ENCODE measurements around the gene ZBTB7C. TPM values are rescaled to one million over a fixed set of nuclear protein-coding genes. Genes with fewer than 3 reads are reported as not detected.

ZBTB7C gene
- total and polyA plus RNA-seq, 9 of the 15 experiments (the other 6 are each of a cell fraction or from before 2014, with no cell fraction given), result not detected

DNA sequence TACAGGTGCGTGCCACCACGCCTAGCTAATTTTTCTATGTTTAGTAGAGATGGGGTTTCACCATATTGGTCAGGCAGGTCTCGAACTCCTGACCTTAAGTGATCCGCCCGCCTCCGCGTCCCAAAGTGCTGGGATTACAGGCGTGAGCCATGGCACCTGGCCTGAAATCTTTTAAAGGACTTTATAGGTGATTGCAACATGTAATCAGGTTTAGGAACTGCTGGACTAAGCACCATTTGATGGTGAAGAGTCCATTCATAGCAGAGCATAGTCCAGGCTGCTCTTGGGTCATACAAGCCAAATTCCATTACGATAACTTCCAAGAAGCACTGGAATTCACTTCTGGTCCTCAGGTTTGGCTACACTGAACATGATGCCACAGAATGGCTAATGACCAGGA lies 278.1 kb downstream of the ZBTB7C start:
- POLR2A ChIA-PET, result interaction anchor here (0.6 kb wide), 1 partner anchor 220 kb away, joined by 3 read pairs; no protein-coding TSS in a partner anchor
- Histone ChIP-seq H3K79me2 (ENCODE audit: control insufficient read depth, insufficient read depth, low read length) (no peaks in the 10 kb centered on the region), H3K36me3 (ENCODE audit: control insufficient read depth, insufficient read depth, low read length) (no peaks in the 10 kb centered on the region), H3K27me3 (ENCODE audit: control insufficient read depth in 2 of 2, insufficient read depth in 2 of 2, low read length in 2 of 2) (peaks cover 6 to 26% of the 10 kb centered on the region in 2 experiments; a peak in 3 of 5 replicates), H2AFZ (ENCODE audit: low read depth, low read length) (no peak overlapping the region), H3K4me3 (no peak overlapping the region), H3K27ac (ENCODE audit: extremely low read depth, low read depth, low read length) (no peak overlapping the region), H3K4me1 (replicated peaks in 1 of 2; ENCODE audit: control insufficient read depth in 2 of 2, insufficient read depth in 2 of 2, low read length in 2 of 2) (no peaks in the 10 kb centered on the region), H3K9ac (ENCODE audit: insufficient read depth in 1 of 2, low read depth in 2 of 2, low read length in 2 of 2) (no peak overlapping the region), H3K9me1 (ENCODE audit: control insufficient read depth, insufficient read depth, low read length) (no peaks in the 10 kb centered on the region), H3K9me3 (replicated peaks; ENCODE audit: control insufficient read depth, insufficient read depth, low read depth, low read length) (no peaks in the 10 kb centered on the region), H4K20me1 (replicated peaks; ENCODE audit: control insufficient read depth, insufficient read depth, low read length) (no peaks in the 10 kb centered on the region), H3K4me2 (ENCODE audit: insufficient read depth, low read length) (no peak overlapping the region)
- no peak for FAIRE-seq
- WGBS (ENCODE audit: insufficient coverage, low coverage, missing lambda C conversion rate), result 4% methylated on average over 8 of the region's 9 CpGs
- in situ Hi-C loops (cut with MboI), result no loop called here
- no peak for DNase-seq (ENCODE audit: extremely low read depth in 1 of 4, low spot score in 3 of 4)
- BruUV-seq (replicated peaks), result no TSS peak
- CTCF ChIA-PET (ENCODE audit: low intra/inter-chr PET ratio), result no interaction called here
- intact Hi-C loops (cut with micrococcal nuclease), result no loop called here
- ATAC-seq, result no peak
- no peak for TF ChIP-seq ETV6 (IDR thresholded peaks at IDR 0.05; ENCODE audit: borderline replicate concordance in 1 of 2, low read depth in 2 of 2, low read length in 1 of 2)
- no peak for TF ChIP-seq ETV6 (CRISPR knock-in tag; IDR thresholded peaks at IDR 0.05; ENCODE audit: borderline replicate concordance)
- TF ChIP-seq GABPA (tag; conservative IDR thresholded peaks at IDR 0.05; ENCODE audit: low read depth), result no peak
- no peak for TF ChIP-seq SREBF2 (CRISPR knock-in tag; IDR thresholded peaks at IDR 0.05)
- TF ChIP-seq TSC22D4 (tag; IDR thresholded peaks at IDR 0.05), result no peak
- TF ChIP-seq KAT8 (IDR thresholded peaks at IDR 0.05; ENCODE audit: low read depth), result no peak
- TF ChIP-seq ZSCAN32 (CRISPR knock-in tag; IDR thresholded peaks at IDR 0.05), result no peak
- TF ChIP-seq, protein P1, sequence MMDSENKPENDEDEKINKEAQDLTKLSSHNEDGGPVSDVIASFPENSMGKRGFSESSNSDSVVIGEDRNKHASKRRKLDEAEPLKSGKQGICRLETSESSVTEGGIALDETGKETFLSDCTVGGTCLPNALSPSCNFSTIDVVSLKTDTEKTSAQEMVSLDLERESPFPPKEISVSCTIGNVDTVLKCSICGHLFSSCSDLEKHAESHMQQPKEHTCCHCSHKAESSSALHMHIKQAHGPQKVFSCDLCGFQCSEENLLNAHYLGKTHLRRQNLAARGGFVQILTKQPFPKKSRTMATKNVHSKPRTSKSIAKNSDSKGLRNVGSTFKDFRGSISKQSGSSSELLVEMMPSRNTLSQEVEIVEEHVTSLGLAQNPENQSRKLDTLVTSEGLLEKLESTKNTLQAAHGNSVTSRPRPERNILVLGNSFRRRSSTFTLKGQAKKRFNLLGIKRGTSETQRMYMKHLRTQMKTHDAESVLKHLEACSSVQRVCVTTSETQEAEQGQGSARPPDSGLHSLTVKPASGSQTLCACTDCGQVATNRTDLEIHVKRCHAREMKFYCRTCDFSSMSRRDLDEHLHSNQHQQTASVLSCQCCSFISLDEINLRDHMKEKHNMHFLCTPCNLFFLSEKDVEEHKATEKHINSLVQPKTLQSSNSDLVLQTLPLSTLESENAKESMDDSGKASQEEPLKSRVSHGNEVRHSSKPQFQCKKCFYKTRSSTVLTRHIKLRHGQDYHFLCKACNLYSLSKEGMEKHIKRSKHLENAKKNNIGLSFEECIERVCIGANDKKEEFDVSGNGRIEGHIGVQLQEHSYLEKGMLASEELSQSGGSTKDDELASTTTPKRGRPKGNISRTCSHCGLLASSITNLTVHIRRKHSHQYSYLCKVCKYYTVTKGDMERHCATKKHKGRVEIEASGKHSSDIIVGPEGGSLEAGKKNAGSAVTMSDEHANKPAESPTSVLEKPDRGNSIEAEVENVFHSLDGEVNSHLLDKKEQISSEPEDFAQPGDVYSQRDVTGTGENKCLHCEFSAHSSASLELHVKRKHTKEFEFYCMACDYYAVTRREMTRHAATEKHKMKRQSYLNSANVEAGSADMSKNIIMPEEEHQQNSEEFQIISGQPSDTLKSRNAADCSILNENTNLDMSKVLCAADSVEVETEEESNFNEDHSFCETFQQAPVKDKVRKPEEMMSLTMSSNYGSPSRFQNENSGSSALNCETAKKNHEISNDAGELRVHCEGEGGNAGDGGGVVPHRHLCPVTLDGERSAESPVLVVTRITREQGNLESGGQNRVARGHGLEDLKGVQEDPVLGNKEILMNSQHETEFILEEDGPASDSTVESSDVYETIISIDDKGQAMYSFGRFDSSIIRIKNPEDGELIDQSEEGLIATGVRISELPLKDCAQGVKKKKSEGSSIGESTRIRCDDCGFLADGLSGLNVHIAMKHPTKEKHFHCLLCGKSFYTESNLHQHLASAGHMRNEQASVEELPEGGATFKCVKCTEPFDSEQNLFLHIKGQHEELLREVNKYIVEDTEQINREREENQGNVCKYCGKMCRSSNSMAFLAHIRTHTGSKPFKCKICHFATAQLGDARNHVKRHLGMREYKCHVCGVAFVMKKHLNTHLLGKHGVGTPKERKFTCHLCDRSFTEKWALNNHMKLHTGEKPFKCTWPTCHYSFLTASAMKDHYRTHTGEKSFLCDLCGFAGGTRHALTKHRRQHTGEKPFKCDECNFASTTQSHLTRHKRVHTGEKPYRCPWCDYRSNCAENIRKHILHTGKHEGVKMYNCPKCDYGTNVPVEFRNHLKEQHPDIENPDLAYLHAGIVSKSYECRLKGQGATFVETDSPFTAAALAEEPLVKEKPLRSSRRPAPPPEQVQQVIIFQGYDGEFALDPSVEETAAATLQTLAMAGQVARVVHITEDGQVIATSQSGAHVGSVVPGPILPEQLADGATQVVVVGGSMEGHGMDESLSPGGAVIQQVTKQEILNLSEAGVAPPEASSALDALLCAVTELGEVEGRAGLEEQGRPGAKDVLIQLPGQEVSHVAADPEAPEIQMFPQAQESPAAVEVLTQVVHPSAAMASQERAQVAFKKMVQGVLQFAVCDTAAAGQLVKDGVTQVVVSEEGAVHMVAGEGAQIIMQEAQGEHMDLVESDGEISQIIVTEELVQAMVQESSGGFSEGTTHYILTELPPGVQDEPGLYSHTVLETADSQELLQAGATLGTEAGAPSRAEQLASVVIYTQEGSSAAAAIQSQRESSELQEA (IDR thresholded peaks at IDR 0.05; ENCODE audit: low read depth), result no peak
- TF ChIP-seq KDM2B (CRISPR knock-in tag; IDR thresholded peaks at IDR 0.05), result no peak
- TF ChIP-seq ZNF584 (CRISPR knock-in tag; IDR thresholded peaks at IDR 0.05; ENCODE audit: low read depth), result no peak
- TF ChIP-seq MAFF (IDR thresholded peaks at IDR 0.05; ENCODE audit: low read length), result no peak
- no peak for TF ChIP-seq ZNF174 (CRISPR knock-in tag; IDR thresholded peaks at IDR 0.05)
- no peak for TF ChIP-seq RFX7 (CRISPR knock-in tag; IDR thresholded peaks at IDR 0.05)
- TF ChIP-seq, protein P2, sequence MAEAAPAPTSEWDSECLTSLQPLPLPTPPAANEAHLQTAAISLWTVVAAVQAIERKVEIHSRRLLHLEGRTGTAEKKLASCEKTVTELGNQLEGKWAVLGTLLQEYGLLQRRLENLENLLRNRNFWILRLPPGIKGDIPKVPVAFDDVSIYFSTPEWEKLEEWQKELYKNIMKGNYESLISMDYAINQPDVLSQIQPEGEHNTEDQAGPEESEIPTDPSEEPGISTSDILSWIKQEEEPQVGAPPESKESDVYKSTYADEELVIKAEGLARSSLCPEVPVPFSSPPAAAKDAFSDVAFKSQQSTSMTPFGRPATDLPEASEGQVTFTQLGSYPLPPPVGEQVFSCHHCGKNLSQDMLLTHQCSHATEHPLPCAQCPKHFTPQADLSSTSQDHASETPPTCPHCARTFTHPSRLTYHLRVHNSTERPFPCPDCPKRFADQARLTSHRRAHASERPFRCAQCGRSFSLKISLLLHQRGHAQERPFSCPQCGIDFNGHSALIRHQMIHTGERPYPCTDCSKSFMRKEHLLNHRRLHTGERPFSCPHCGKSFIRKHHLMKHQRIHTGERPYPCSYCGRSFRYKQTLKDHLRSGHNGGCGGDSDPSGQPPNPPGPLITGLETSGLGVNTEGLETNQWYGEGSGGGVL (CRISPR knock-in tag; IDR thresholded peaks at IDR 0.05), result no peak
- no peak for TF ChIP-seq ZKSCAN8 (CRISPR knock-in tag; IDR thresholded peaks at IDR 0.05)

All from K562 (cell line).